ENCODE results near the gene PAM. TPM values are rescaled to one million over a fixed set of nuclear protein-coding genes. Genes with fewer than 3 reads are reported as not detected.

PAM gene
- total RNA-seq, 4 donors from 2014 or later: 37.8 to 144 (median 92.7) TPM

- intact Hi-C loops (cut with DNase I; ENCODE audit: low total_unique reads): no loop called here
- no peak overlapping the region for H3K4me3 ChIP-seq (ENCODE audit: low read depth, poor library complexity, severe bottlenecking)
- TF ChIP-seq POLR2A (IDR thresholded peaks at IDR 0.05): no peak
- TF ChIP-seq, protein P1, sequence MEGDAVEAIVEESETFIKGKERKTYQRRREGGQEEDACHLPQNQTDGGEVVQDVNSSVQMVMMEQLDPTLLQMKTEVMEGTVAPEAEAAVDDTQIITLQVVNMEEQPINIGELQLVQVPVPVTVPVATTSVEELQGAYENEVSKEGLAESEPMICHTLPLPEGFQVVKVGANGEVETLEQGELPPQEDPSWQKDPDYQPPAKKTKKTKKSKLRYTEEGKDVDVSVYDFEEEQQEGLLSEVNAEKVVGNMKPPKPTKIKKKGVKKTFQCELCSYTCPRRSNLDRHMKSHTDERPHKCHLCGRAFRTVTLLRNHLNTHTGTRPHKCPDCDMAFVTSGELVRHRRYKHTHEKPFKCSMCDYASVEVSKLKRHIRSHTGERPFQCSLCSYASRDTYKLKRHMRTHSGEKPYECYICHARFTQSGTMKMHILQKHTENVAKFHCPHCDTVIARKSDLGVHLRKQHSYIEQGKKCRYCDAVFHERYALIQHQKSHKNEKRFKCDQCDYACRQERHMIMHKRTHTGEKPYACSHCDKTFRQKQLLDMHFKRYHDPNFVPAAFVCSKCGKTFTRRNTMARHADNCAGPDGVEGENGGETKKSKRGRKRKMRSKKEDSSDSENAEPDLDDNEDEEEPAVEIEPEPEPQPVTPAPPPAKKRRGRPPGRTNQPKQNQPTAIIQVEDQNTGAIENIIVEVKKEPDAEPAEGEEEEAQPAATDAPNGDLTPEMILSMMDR (IDR thresholded peaks at IDR 0.05): no peak
- DNase-seq (ENCODE audit: low spot score in 2 of 2): no peak
Measured at GRCh38 chr5:103000089-103000488, 245.0 kb downstream of the PAM start.

- 69 to 81% methylated on average over 4 of the region's 4 CpGs for WGBS, 2 donors
- intact Hi-C loops (cut with DNase I; ENCODE audit: low total_unique reads): no loop called here
- no peak overlapping the region for H3K4me3 ChIP-seq (ENCODE audit: low read depth, poor library complexity, severe bottlenecking)
- TF ChIP-seq, protein P1 (IDR thresholded peaks at IDR 0.05): no peak
- no peak for TF ChIP-seq POLR2A (IDR thresholded peaks at IDR 0.05)
- DNase-seq (ENCODE audit: low spot score in 2 of 2): no peak
Measured at GRCh38 chr5:103003872-103004271, 248.8 kb downstream of the PAM start.

DNA sequence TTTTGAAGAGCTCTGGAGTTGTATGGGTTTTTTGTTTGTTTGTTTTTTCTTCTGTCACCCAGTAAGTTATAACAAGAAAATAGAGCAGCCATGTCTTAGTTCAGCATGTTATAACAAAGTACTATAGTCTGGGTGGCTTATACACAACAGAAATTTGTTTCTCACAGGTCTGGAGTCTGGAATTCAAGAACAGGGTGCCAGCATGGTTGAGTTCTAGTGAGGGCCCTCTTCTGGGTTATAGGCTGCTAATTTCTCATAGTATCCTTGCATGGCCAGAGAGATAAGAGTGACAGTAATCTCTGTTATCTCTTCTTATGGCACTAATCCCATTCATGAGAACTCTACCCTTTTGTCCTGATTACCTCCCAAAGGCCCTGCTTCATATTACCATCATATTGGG is 250.2 kb downstream of the PAM start:
- intact Hi-C loops (cut with DNase I; ENCODE audit: low total_unique reads): no loop called here
- TF ChIP-seq, protein P1 (IDR thresholded peaks at IDR 0.05): no peak
- no peak for TF ChIP-seq POLR2A (IDR thresholded peaks at IDR 0.05)
- DNase-seq (ENCODE audit: low spot score in 2 of 2): no peak
- no peak overlapping the region for H3K4me3 ChIP-seq (ENCODE audit: low read depth, poor library complexity, severe bottlenecking)

DNA sequence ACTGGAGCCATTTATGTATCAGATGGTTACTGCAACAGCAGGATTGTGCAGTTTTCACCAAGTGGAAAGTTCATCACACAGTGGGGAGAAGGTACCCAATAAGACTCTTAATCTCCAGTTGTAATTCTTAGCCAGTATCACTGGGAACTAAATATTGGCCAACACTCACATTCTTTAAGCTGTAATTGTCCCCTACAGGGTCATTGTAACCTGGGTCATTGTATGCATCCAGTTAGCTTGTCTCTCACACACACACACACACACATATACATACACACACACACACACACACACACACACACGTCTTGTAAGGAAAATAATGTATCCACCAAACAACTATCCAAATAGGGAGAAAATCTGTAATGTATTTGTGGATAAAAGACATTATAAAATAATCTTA is 251.8 kb downstream of the PAM start:
- intact Hi-C loops (cut with DNase I; ENCODE audit: low total_unique reads): no loop called here
- TF ChIP-seq, protein P1 (IDR thresholded peaks at IDR 0.05): no peak
- no peak for TF ChIP-seq POLR2A (IDR thresholded peaks at IDR 0.05)
- H3K4me3 ChIP-seq (ENCODE audit: low read depth, poor library complexity, severe bottlenecking): no peak overlapping the region
- DNase-seq (ENCODE audit: low spot score in 2 of 2): no peak
- 55 to 77% methylated on average over 1 of the region's 1 CpG for WGBS, 2 donors

DNA sequence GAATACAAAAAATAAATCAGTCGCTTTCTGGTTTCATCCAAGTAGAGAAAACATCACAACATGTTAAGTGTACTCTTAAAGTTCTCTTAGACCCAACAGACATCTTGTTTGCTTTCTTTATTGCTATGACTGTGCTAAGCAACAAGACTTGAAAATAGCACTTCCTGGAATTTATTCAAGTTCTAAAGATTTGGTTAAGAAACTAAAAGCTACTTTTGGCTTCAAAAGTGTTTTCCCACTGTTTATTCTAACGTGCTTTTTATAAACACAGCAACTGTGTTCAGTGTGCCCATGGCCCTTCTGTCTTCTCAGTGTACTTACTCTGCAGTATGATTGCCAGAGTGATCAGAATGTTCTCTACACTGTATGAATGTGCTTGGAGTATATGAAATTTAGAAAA is 255.1 kb downstream of the PAM start:
- TF ChIP-seq, protein P1 (IDR thresholded peaks at IDR 0.05): no peak
- TF ChIP-seq POLR2A (IDR thresholded peaks at IDR 0.05): no peak
- intact Hi-C loops (cut with DNase I; ENCODE audit: low total_unique reads): no loop called here
- H3K4me3 ChIP-seq (ENCODE audit: low read depth, poor library complexity, severe bottlenecking): no peak overlapping the region
- DNase-seq (ENCODE audit: low spot score in 2 of 2): no peak
- 61 to 65% methylated on average over 2 of the region's 2 CpGs for WGBS, 2 donors

DNA sequence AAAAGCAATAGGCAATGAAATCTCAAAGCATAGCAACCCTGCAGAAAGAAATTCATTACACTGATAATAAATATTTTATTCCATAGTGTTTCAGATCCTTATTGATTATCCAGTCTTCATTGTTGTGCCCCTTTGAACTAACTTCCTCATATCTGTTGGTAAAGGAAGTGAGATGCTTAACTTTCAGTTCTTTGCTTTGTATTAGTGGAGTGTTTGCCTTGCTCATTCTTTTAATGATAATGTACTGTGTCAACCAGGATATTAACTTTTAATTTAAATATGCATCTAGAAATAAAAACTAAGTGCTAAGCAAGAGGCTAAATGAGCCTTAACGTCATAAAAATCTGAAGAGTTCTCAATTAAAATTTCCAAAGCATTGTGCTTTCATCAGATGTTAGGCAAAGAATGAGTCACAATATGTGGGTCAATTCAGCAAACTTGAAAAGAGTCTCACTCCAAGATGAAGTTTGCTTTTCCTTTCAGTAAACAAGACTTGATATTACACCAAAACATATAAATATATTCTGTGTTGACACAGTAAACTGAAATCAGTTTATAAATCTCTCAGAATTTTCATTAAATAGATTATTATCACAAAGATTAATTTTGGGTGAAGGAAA is 258.9 kb downstream of the PAM start:
- no peak overlapping the region for H3K4me3 ChIP-seq (ENCODE audit: low read depth, poor library complexity, severe bottlenecking)
- intact Hi-C loops (cut with DNase I; ENCODE audit: low total_unique reads): no loop called here
- TF ChIP-seq POLR2A (IDR thresholded peaks at IDR 0.05): no peak
- TF ChIP-seq, protein P1 (IDR thresholded peaks at IDR 0.05): no peak
- 36 to 49% methylated on average over 1 of the region's 1 CpG for WGBS, 2 donors
- DNase-seq (ENCODE audit: low spot score in 2 of 2): no peak
